GM12878 (cell line): ENCODE results near the gene NCBP3. TPM values are rescaled to one million over a fixed set of nuclear protein-coding genes. Genes with fewer than 3 reads are reported as not detected.

Experiments
- ATAC-seq: fragments of 200-7000 bp; cut with Tn5 transposase; 3 replicates; pipeline ENCODE4 v1.9.1; 2020; ENCODE audit warnings: mild to moderate bottlenecking, moderate library complexity
- BruUV-seq: library from RNA; stranded (reverse); fragments of 400-500 nt; replicated peaks from 2 replicates; lab custom pipeline; 2021; lab: Mats Ljungman, UMichigan
- CTCF ChIA-PET: fragments of 300-600 bp; sonication (Branson Sonifier 250); formaldehyde crosslinking; extraction: SDS; loops from one replicate; lab custom pipeline; 2021; ENCODE audit warnings: inconsistent platforms; lab: Yijun Ruan, JAX
- POLR2A ChIA-PET: fragments of 350-600 bp; formaldehyde crosslinking; extraction: SDS; loops from one replicate; lab custom pipeline; 2021; ENCODE audit warnings: inconsistent platforms; lab: Charles Lee
- RAD21 ChIA-PET: fragments of 300-600 bp; sonication (Branson Sonifier 250); formaldehyde crosslinking; loops from one replicate; lab custom pipeline; 2023; ENCODE audit warnings: antibody characterized with exemption; ENCODE audit not compliant: unreplicated experiment; lab: Charles Lee
- SMC1A ChIA-PET: fragments of 300-600 bp; sonication (Branson Sonifier 250); formaldehyde crosslinking; loops from one replicate; lab custom pipeline; 2023; ENCODE audit not compliant: unreplicated experiment, uncharacterized antibody; lab: Charles Lee
- DNase-seq: peaks from one replicate; pipeline ENCODE4 v3.0.0-alpha.2; 2011; ENCODE audit warnings: low read depth, low spot score
- FAIRE-seq: peaks from 3 replicates; lab custom pipeline; 2011; peaks lifted over from hg19 to GRCh38; lab: Jason Lieb, UNC
- H2AFZ ChIP-seq: 2 replicates; pipeline ENCODE4 v1.6.0; 2011; ENCODE audit warnings: low read depth, low read length, control low read depth; ENCODE audit not compliant: control insufficient read depth
- H3K27ac ChIP-seq: 2 replicates; pipeline ENCODE4 v1.5.1; 2011; ENCODE audit warnings: control low read depth; ENCODE audit not compliant: control insufficient read depth, insufficient read depth
- H3K27me3 ChIP-seq, 2 experiments: replicated peaks in 1 of 2; 2 replicates each; pipeline versions ENCODE4 v1.6.0 to v1.6.1; 2011; ENCODE audit warnings: low read length in 1 of 2; ENCODE audit not compliant: control insufficient read depth in 2 of 2, insufficient read depth in 2 of 2
- H3K36me3 ChIP-seq, 2 experiments: 2 replicates each; pipeline ENCODE4 v1.5.1; 2011; ENCODE audit warnings: low read length in 1 of 2; ENCODE audit not compliant: control insufficient read depth in 2 of 2, insufficient read depth in 2 of 2
- H3K4me1 ChIP-seq: 2 replicates; pipeline ENCODE4 v1.6.1; 2011; ENCODE audit warnings: mild to moderate bottlenecking, low read length, moderate library complexity, mixed read lengths; ENCODE audit not compliant: control insufficient read depth, insufficient read depth
- H3K4me2 ChIP-seq: 2 replicates; pipeline ENCODE4 v1.6.0; 2011; ENCODE audit warnings: control low read depth; ENCODE audit not compliant: control insufficient read depth, insufficient read depth
- H3K4me3 ChIP-seq: fragments of 200-600 bp; sonication (generic); 2 replicates; pipeline ENCODE4 v1.5.1; 2016
- H3K79me2 ChIP-seq: 2 replicates; pipeline ENCODE4 v1.6.0; 2011; ENCODE audit warnings: low read length; ENCODE audit not compliant: control insufficient read depth, insufficient read depth
- H3K9ac ChIP-seq: 2 replicates; pipeline ENCODE4 v1.8.0; 2011; ENCODE audit warnings: low read length, control low read depth, mixed read lengths; ENCODE audit not compliant: control insufficient read depth, insufficient read depth
- H3K9me3 ChIP-seq: replicated peaks from 3 replicates; pipeline ENCODE4 v1.5.1; 2011; ENCODE audit warnings: mild to moderate bottlenecking, low read length; ENCODE audit not compliant: control insufficient read depth, insufficient read depth
- H4K20me1 ChIP-seq: 2 replicates; pipeline ENCODE4 v1.6.0; 2011; ENCODE audit not compliant: control insufficient read depth, insufficient read depth
- BMI1 ChIP-seq: fragments of 450-650 bp; IDR thresholded peaks from 2 replicates; pipeline ENCODE4 v1.6.1; 2016; ENCODE audit warnings: mild to moderate bottlenecking, moderate library complexity, borderline replicate concordance
- CUX1 ChIP-seq: IDR thresholded peaks from 2 replicates; pipeline ENCODE4 v1.6.1; 2012; ENCODE audit warnings: improper control_type of control experiment, low read depth, low read length; ENCODE audit not compliant: insufficient replicate concordance
- HDAC2 ChIP-seq: fragments of 200-600 bp; sonication (generic); IDR thresholded peaks from 2 replicates; pipeline ENCODE4 v1.6.1; 2017
- MEF2B ChIP-seq: fragments of 450-650 bp; IDR thresholded peaks from 2 replicates; pipeline ENCODE4 v1.6.1; 2018; ENCODE audit warnings: mild to moderate bottlenecking, moderate library complexity; ENCODE audit not compliant: partially characterized antibody, poor library complexity, severe bottlenecking
- SMC3 ChIP-seq: IDR thresholded peaks from 2 replicates; pipeline ENCODE4 v1.6.1; 2011; ENCODE audit warnings: low read length, improper control_type of control experiment, borderline replicate concordance
- SP1 ChIP-seq: IDR thresholded peaks from one replicate; pipeline ENCODE4 v1.6.1; 2011; ENCODE audit warnings: low read depth, low read length
- STAT1 ChIP-seq: fragments of 450-650 bp; conservative IDR thresholded peaks from 2 replicates; pipeline ENCODE4 v1.6.1; 2014; ENCODE audit warnings: antibody characterized with exemption, mild to moderate bottlenecking
- TCF12 ChIP-seq: IDR thresholded peaks from 2 replicates; pipeline ENCODE4 v1.6.1; 2011; ENCODE audit warnings: low read depth, mild to moderate bottlenecking, low read length
- WRNIP1 ChIP-seq: IDR thresholded peaks from 2 replicates; pipeline ENCODE4 v1.6.1; 2011; ENCODE audit warnings: low read depth, low read length, improper control_type of control experiment, borderline replicate concordance
- WGBS: methylation state at CpG from one replicate; pipeline ENCODE4 v1.1.6; 2016; ENCODE audit warnings: low lambda C conversion rate; ENCODE audit not compliant: insufficient replicate concordance, insufficient coverage; ENCODE audit errors: missing lambda C conversion rate; 5-methylcytosine and 5-hydroxymethylcytosine counted together
- in situ Hi-C: fragments of 300-500 bp; cut with MboI; formaldehyde crosslinking; loops from 9 replicates; pipeline ENCODE4 v1.14.3; 2018; ENCODE audit warnings: mixed read lengths
- intact Hi-C: fragments of 100-400 bp; cut with micrococcal nuclease; formaldehyde crosslinking; loops from one replicate; pipeline ENCODE4 v1.14.2; 2022; ENCODE audit not compliant: unreplicated experiment
- polyA plus RNA-seq, 11 experiments: library from polyadenylated mRNA; depleted of rRNA in 4 of 11; unstranded in 6 of 11; stranded (reverse) in 5 of 11; fragments of >200 nt; fragmentation: Nextera tagmentation in 4 of 11; fragmentation: Illumina TruSeq in 1 of 11; extraction: Ambion mirVana in 4 of 11; extraction: Trizol in 1 of 11; gene quantifications; 1 replicate in 1 of 11; 2 replicates in 10 of 11; pipeline versions ENCODE4 v1.2.1 to v1.2.3, GENCODE V29; 2011 to 2016; ENCODE audit warnings: inconsistent platforms in 2 of 11, missing spikeins in 2 of 11, low read depth in 1 of 11
- total RNA-seq, 4 experiments: library from RNA; depleted of rRNA in 3 of 4; stranded (reverse); fragments of >200 nt in 3 of 4; fragmentation: Illumina TruSeq in 1 of 4; extraction: Trizol in 1 of 4; gene quantifications; 2 replicates each; pipeline versions ENCODE4 v1.2.1 to v1.2.3, GENCODE V29; 2013 to 2021
- TF ChIP-seq, protein P1 (sequence below): fragments of 150-350 bp; IDR thresholded peaks from 2 replicates; pipeline ENCODE4 v1.6.1; 2016; ENCODE audit warnings: low read depth, low read length

The NCBP3 gene
- total and polyA plus RNA-seq, 10 of the 15 experiments (the other 5 are each of a cell fraction or from before 2014, with no cell fraction given) = 5.2 to 32.0 (median 23.2) TPM

DNA sequence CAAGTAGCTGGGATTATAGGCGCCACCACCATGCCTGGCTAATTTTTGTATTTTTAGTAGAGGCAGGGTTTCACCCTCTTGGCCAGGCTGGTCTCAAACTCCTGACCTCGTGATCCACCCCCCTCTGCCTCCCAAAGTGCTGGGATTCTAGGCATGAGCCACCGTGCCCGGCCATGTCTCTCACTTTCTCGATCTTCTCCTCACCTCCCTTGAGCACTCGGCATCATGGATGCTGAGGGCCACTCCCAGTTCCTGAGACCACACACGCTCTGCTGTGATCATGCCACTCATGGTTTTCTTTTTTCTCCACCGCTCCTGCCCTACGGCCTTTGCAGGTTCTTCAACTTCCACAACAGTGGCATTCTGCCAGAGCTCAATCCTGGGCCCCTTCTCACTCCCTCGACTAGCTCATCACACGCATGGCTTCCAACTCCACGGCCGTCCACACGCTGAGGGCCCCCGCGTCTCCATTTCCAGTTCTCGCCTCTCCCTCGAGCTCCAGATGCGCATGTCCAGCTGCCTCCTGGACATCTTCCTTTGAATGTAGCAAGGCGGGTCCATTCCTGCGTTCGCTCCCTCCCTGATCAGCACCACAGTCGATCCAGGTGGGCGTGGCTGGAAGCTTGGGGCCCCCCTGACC lies 5.5 kb upstream of the NCBP3 start:
- POLR2A ChIA-PET = no interaction called here

More for the DNA sequence above, 5.5 kb upstream of the NCBP3 start:
- H3K79me2 ChIP-seq = no peaks in the 10 kb centered on the region
- no peak overlapping the region for H3K4me3 ChIP-seq
- no TSS peak for BruUV-seq
- in situ Hi-C loops = no loop called here
- H4K20me1 ChIP-seq = no peaks in the 10 kb centered on the region
- DNase-seq (no peak), FAIRE-seq (no peak)
- H2AFZ ChIP-seq = no peak overlapping the region
- no peak for TF ChIP-seq MEF2B
- TF ChIP-seq, protein P1, sequence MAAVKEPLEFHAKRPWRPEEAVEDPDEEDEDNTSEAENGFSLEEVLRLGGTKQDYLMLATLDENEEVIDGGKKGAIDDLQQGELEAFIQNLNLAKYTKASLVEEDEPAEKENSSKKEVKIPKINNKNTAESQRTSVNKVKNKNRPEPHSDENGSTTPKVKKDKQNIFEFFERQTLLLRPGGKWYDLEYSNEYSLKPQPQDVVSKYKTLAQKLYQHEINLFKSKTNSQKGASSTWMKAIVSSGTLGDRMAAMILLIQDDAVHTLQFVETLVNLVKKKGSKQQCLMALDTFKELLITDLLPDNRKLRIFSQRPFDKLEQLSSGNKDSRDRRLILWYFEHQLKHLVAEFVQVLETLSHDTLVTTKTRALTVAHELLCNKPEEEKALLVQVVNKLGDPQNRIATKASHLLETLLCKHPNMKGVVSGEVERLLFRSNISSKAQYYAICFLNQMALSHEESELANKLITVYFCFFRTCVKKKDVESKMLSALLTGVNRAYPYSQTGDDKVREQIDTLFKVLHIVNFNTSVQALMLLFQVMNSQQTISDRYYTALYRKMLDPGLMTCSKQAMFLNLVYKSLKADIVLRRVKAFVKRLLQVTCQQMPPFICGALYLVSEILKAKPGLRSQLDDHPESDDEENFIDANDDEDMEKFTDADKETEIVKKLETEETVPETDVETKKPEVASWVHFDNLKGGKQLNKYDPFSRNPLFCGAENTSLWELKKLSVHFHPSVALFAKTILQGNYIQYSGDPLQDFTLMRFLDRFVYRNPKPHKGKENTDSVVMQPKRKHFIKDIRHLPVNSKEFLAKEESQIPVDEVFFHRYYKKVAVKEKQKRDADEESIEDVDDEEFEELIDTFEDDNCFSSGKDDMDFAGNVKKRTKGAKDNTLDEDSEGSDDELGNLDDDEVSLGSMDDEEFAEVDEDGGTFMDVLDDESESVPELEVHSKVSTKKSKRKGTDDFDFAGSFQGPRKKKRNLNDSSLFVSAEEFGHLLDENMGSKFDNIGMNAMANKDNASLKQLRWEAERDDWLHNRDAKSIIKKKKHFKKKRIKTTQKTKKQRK = no peak
- no peak for TF ChIP-seq STAT1
- no peak for TF ChIP-seq HDAC2
- no peak for TF ChIP-seq TCF12
- no peak for TF ChIP-seq SMC3
- TF ChIP-seq BMI1 = no peak
- no peak for TF ChIP-seq SP1
- TF ChIP-seq WRNIP1 = no peak
- TF ChIP-seq CUX1 = no peak
- TF ChIP-seq, all 136 proteins: peak for 0
- H3K36me3 ChIP-seq = no peaks in the 10 kb centered on the region
- H3K27ac ChIP-seq = no peak overlapping the region
- H3K9me3 ChIP-seq = no peaks in the 10 kb centered on the region
- CTCF ChIA-PET = interaction anchor here (0.6 to 1.5 kb wide), 5 partner anchors 8 to 114 kb away, joined by 3 to 11 read pairs (median 3); no protein-coding TSS in a partner anchor
- no peak overlapping the region for H3K9ac ChIP-seq
- H3K4me2 ChIP-seq = no peak overlapping the region
- RAD21 ChIA-PET = no interaction called here
- intact Hi-C loops = no loop called here
- no peaks in the 10 kb centered on the region; a peak in 1 of 4 replicates for H3K27me3 ChIP-seq
- 65% methylated on average over 24 of the region's 24 CpGs for WGBS
- SMC1A ChIA-PET = interaction anchor here (1.3 kb wide), 1 partner anchor 9 kb away, joined by 3 read pairs; no protein-coding TSS in a partner anchor
- no peak for ATAC-seq
- H3K4me1 ChIP-seq = no peaks in the 10 kb centered on the region
